Hepatocyte (in vitro differentiated cells): ENCODE measurements around the gene CAPN11.

Source experiments
- EZH2 ChIP-seq: fragments of 200-600 bp; sonication (generic); IDR thresholded peaks from 2 replicates; pipeline ENCODE4 v1.6.1; 2016; ENCODE audit warnings: antibody characterized with exemption, mild to moderate bottlenecking, borderline replicate concordance
- TF ChIP-seq, protein P1 (sequence below): fragments of 200-600 bp; sonication (generic); IDR thresholded peaks from 2 replicates; pipeline ENCODE4 v1.5.1; 2016; ENCODE audit warnings: antibody characterized with exemption, mild to moderate bottlenecking; ENCODE audit not compliant: poor library complexity

DNA sequence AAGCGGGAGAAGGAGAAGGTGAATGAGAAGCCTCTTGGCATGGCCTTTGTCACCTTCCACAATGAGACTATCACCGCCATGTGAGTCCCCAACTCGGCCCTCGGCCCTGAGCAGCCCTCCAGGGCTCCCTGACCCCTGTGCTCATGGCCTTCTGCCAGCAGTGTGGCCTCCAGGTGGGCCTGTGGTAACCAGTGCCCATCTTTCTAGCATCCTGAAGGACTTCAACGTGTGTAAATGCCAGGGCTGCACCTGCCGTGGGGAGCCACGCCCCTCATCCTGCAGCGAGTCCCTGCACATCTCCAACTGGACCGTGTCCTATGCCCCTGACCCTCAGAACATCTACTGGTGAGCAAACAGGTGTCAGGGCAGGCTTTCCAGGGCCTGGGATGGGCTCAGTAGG, 10.3 kb upstream of the CAPN11 start:
- TF ChIP-seq, protein P1, sequence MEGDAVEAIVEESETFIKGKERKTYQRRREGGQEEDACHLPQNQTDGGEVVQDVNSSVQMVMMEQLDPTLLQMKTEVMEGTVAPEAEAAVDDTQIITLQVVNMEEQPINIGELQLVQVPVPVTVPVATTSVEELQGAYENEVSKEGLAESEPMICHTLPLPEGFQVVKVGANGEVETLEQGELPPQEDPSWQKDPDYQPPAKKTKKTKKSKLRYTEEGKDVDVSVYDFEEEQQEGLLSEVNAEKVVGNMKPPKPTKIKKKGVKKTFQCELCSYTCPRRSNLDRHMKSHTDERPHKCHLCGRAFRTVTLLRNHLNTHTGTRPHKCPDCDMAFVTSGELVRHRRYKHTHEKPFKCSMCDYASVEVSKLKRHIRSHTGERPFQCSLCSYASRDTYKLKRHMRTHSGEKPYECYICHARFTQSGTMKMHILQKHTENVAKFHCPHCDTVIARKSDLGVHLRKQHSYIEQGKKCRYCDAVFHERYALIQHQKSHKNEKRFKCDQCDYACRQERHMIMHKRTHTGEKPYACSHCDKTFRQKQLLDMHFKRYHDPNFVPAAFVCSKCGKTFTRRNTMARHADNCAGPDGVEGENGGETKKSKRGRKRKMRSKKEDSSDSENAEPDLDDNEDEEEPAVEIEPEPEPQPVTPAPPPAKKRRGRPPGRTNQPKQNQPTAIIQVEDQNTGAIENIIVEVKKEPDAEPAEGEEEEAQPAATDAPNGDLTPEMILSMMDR, result no peak
- no peak for TF ChIP-seq EZH2
